A549 (cell line): Measurements from ENCODE around the gene PPP2R2C. TPM values are rescaled to one million over a fixed set of nuclear protein-coding genes. Genes with fewer than 3 reads are reported as not detected.

ENCODE experiments used
- ATAC-seq, 2 experiments: fragments of 200-7000 bp in 1 of 2; fragments of >200 bp in 1 of 2; cut with Nextera tagmentation in 1 of 2; cut with Tn5 transposase in 1 of 2; 3 replicates each; pipeline versions ENCODE4 v1.8.0 to v1.9.1; 2018 to 2020; ENCODE audit warnings: mild to moderate bottlenecking in 1 of 2, moderate library complexity in 1 of 2
- CTCF ChIA-PET: fragments of 300-600 bp; sonication (Branson Sonifier 250); formaldehyde crosslinking; extraction: SDS; loops from one replicate; lab custom pipeline; 2021; ENCODE audit warnings: antibody characterized with exemption, inconsistent platforms; lab: Yijun Ruan, JAX
- POLR2A ChIA-PET: fragments of 350-600 bp; formaldehyde crosslinking; extraction: SDS; loops from one replicate; lab custom pipeline; 2021; ENCODE audit warnings: antibody characterized with exemption, inconsistent platforms; lab: Yijun Ruan, JAX
- DNase-seq, 2 experiments: peaks; one replicate each; pipeline versions ENCODE4 v3.0.0 to v3.0.0-alpha.2; 2011 to 2016; ENCODE audit warnings: low read depth in 1 of 2, low spot score in 1 of 2
- FAIRE-seq: peaks from 2 replicates; lab custom pipeline; 2011; peaks lifted over from hg19 to GRCh38; lab: Jason Lieb, UNC
- H3K27ac ChIP-seq, 2 experiments: fragments of >200 bp; sonication (Bioruptor Twin); formaldehyde crosslinking; 3 replicates each; pipeline ENCODE4 v1.5.1; 2016 to 2017
- H3K4me1 ChIP-seq: fragments of >200 bp; sonication (Bioruptor Twin); formaldehyde crosslinking; 3 replicates; pipeline ENCODE4 v1.6.1; 2016
- H3K4me2 ChIP-seq: fragments of >200 bp; sonication (Bioruptor Twin); formaldehyde crosslinking; 3 replicates; pipeline ENCODE4 v1.6.1; 2016
- H3K4me3 ChIP-seq: fragments of >200 bp; sonication (Bioruptor Twin); formaldehyde crosslinking; 3 replicates; pipeline ENCODE4 v1.5.1; 2016
- H3K9me3 ChIP-seq: fragments of >200 bp; sonication (Bioruptor Twin); formaldehyde crosslinking; 3 replicates; pipeline ENCODE4 v1.6.1; 2016
- BHLHE40 ChIP-seq: IDR thresholded peaks from 2 replicates; pipeline ENCODE4 v1.6.1; 2012; ENCODE audit warnings: low read depth, low read length, inconsistent platforms
- CBX2 ChIP-seq: fragments of 200-600 bp; sonication (generic); IDR thresholded peaks from 2 replicates; pipeline ENCODE4 v1.6.1; 2016; ENCODE audit warnings: low read depth, mild to moderate bottlenecking, borderline replicate concordance
- CBX8 ChIP-seq: fragments of 200-600 bp; sonication (generic); IDR thresholded peaks from 2 replicates; pipeline ENCODE4 v1.6.1; 2016
- CEBPB ChIP-seq, 2 experiments: fragments of >200 bp in 1 of 2; sonication (Bioruptor Twin) in 1 of 2; formaldehyde crosslinking in 1 of 2; IDR thresholded peaks; 2 replicates each; pipeline ENCODE4 v1.6.1; 2012 to 2016
- EHF ChIP-seq: fragments of 250-450 bp; sonication (Bioruptor Pico); IDR thresholded peaks from 2 replicates; pipeline ENCODE4 v1.5.0; 2020; ENCODE audit warnings: mild to moderate bottlenecking
- EP300 ChIP-seq, 2 experiments: fragments of >200 bp; sonication (Bioruptor Twin); formaldehyde crosslinking; IDR thresholded peaks; 2 replicates in 1 of 2; 3 replicates in 1 of 2; pipeline ENCODE4 v1.6.1; 2016 to 2017
- FOSB ChIP-seq: fragments of 250-450 bp; sonication (Bioruptor Pico); IDR thresholded peaks from 2 replicates; pipeline ENCODE4 v1.5.0; 2020; ENCODE audit warnings: mild to moderate bottlenecking, moderate library complexity
- FOSL2 ChIP-seq, 2 experiments: fragments of 450-650 bp in 1 of 2; fragments of >200 bp in 1 of 2; sonication (Bioruptor Twin) in 1 of 2; formaldehyde crosslinking; IDR thresholded peaks; 2 replicates each; pipeline versions ENCODE4 v1.5.0 to v1.6.1; 2016 to 2020; ENCODE audit warnings: mild to moderate bottlenecking in 1 of 2, moderate library complexity in 1 of 2
- FOXS1 ChIP-seq: fragments of 250-450 bp; sonication (Bioruptor Pico); IDR thresholded peaks from 2 replicates; pipeline ENCODE4 v1.5.0; 2020; ENCODE audit warnings: mild to moderate bottlenecking, moderate library complexity
- GATA3 ChIP-seq: IDR thresholded peaks from 2 replicates; pipeline ENCODE4 v1.6.1; 2012; ENCODE audit warnings: borderline replicate concordance
- HEYL ChIP-seq: fragments of 250-450 bp; sonication (Bioruptor Pico); IDR thresholded peaks from 2 replicates; pipeline ENCODE4 v1.8.0; 2021; ENCODE audit warnings: mild to moderate bottlenecking, moderate library complexity
- JUN ChIP-seq, 2 experiments: fragments of >200 bp; sonication (Bioruptor Twin); formaldehyde crosslinking; IDR thresholded peaks; 2 replicates in 1 of 2; 3 replicates in 1 of 2; pipeline ENCODE4 v1.6.1; 2016 to 2017
- KDM5A ChIP-seq: fragments of 200-600 bp; sonication (generic); IDR thresholded peaks from 2 replicates; pipeline ENCODE4 v1.6.1; 2016; ENCODE audit warnings: antibody characterized with exemption, mild to moderate bottlenecking
- MAZ ChIP-seq: fragments of 150-350 bp; IDR thresholded peaks from 2 replicates; pipeline ENCODE4 v1.6.1; 2014; ENCODE audit warnings: antibody characterized with exemption, low read depth, low read length, borderline replicate concordance
- MYC ChIP-seq: IDR thresholded peaks from 2 replicates; pipeline ENCODE4 v1.6.1; 2012; ENCODE audit warnings: mild to moderate bottlenecking, inconsistent platforms, low read length, improper control_type of control experiment, borderline replicate concordance
- NPAS2 ChIP-seq: fragments of 250-450 bp; sonication (Bioruptor Pico); IDR thresholded peaks from 2 replicates; pipeline ENCODE4 v1.8.0; 2022; ENCODE audit warnings: mild to moderate bottlenecking, moderate library complexity, borderline replicate concordance
- POLR2A ChIP-seq: IDR thresholded peaks from 2 replicates; pipeline ENCODE4 v1.6.1; 2012; ENCODE audit warnings: mild to moderate bottlenecking, low read length
- RARB ChIP-seq: fragments of 250-450 bp; sonication (Bioruptor Pico); IDR thresholded peaks from 2 replicates; pipeline ENCODE4 v1.8.0; 2021; ENCODE audit warnings: mild to moderate bottlenecking, moderate library complexity
- RCOR1 ChIP-seq: fragments of 150-350 bp; IDR thresholded peaks from 2 replicates; pipeline ENCODE4 v1.6.1; 2014; ENCODE audit warnings: antibody characterized with exemption, low read length, low read depth
- RFX5 ChIP-seq: fragments of 450-650 bp; IDR thresholded peaks from 2 replicates; pipeline ENCODE4 v1.7.1; 2014; ENCODE audit warnings: antibody characterized with exemption, mild to moderate bottlenecking, moderate library complexity
- SMC3 ChIP-seq: fragments of >200 bp; sonication (Bioruptor Twin); formaldehyde crosslinking; IDR thresholded peaks from 3 replicates; pipeline ENCODE4 v1.6.1; 2018; ENCODE audit warnings: inconsistent platforms
- SREBF2 ChIP-seq: fragments of 450-650 bp; IDR thresholded peaks from 2 replicates; pipeline ENCODE4 v1.6.1; 2014; ENCODE audit warnings: mild to moderate bottlenecking, moderate library complexity
- TFCP2L1 ChIP-seq: fragments of 250-450 bp; sonication (Bioruptor Pico); IDR thresholded peaks from 2 replicates; pipeline ENCODE4 v1.5.0; 2021; ENCODE audit warnings: mild to moderate bottlenecking
- TP53 ChIP-seq: fragments of 250-450 bp; sonication (Bioruptor Pico); IDR thresholded peaks from 2 replicates; pipeline ENCODE4 v1.5.0; 2021; ENCODE audit warnings: mild to moderate bottlenecking, moderate library complexity
- ZC3H11A ChIP-seq: fragments of 450-650 bp; IDR thresholded peaks from 2 replicates; pipeline ENCODE4 v1.6.1; 2014; ENCODE audit warnings: antibody characterized with exemption, mild to moderate bottlenecking
- ZNF302 ChIP-seq: fragments of 250-450 bp; sonication (Bioruptor Pico); IDR thresholded peaks from 2 replicates; pipeline ENCODE4 v1.9.0; 2021; ENCODE audit warnings: inconsistent platforms, mild to moderate bottlenecking, moderate library complexity
- whole genome bisulfite sequencing: methylation state at CpG from one replicate; pipeline ENCODE4 v1.1.6; 2017; ENCODE audit errors: missing lambda C conversion rate; 5-methylcytosine and 5-hydroxymethylcytosine counted together
- polyA plus RNA-seq, 4 experiments: library from polyadenylated mRNA; depleted of rRNA in 3 of 4; stranded (reverse); fragments of >200 nt; fragmentation: RNase III in 1 of 4; extraction: RNeasy Plus Mini Kit Qiagen cat#74134 plus additional on column Dnase treatment in 1 of 4; gene quantifications; 2 replicates in 3 of 4; 3 replicates in 1 of 4; pipeline ENCODE4 v1.2.3, GENCODE V29; 2011 to 2017
- TF ChIP-seq, protein P1 (sequence below): IDR thresholded peaks from 2 replicates; pipeline ENCODE4 v1.6.1; 2012; ENCODE audit warnings: low read depth, borderline replicate concordance
- TF ChIP-seq, protein P2 (sequence below): fragments of 450-650 bp; IDR thresholded peaks from 2 replicates; pipeline ENCODE4 v1.6.1; 2014; ENCODE audit warnings: antibody characterized with exemption

The PPP2R2C gene
- polyA plus RNA-seq, 2 of the 4 experiments (the other 2 are of a cell fraction), result 23.9 to 29.4 TPM

DNA sequence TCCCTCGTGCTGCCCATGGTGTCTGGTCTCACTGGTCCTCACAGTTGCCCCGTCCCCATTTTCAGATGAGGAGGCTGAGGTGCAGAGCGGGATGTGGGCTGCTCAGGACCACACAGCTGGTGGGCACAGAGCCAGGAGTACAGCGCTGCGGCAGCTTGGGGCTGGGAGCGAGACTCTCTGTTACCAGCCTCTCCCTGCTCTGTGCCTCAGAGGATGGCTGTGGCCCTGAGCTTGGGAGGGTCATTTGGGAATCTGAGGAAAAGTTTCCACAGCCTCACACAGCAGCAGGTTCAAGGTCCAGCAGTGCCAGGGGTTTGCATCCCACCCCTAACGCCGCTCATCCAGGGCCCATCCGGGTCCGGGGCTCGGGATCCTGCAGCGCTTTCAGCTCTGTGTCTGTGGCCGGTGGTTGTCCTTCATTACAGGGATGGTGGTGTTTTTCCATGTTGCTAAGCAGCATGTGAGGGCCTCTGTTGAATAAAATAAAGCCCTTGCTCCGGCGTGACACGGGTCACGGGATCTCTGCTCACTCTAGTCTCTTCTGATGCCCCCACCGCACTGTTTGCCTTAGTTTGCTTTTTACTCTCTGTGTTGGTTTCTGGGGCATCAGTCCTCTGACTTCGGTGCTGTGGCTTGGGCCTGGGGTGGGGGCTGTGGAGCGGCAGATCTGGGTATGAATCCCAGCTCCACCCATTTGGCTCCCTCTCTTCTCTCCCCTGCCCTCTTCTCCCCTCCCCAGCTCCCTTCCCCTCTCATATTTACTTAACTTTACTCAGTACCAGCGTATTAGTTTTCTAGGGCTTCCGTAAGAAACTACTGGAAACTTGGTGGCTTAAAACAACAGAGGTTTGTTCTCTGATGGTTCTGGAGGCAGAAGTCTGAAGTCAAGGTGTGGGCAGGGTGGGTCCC lies 196.3 kb downstream of the PPP2R2C start:
- H3K9me3 ChIP-seq, result no peaks in the 10 kb centered on the region
- TF ChIP-seq CBX8 (no peak), SREBF2 (no peak), MYC (no peak)
- TF ChIP-seq, all 56 proteins: peak for 0
- FAIRE-seq (no peak), DNase-seq (no peak), ATAC-seq (no peak)
- Histone ChIP-seq H3K4me2 (no peak overlapping the region), H3K4me1 (peaks cover 18% of the 10 kb centered on the region), H3K4me3 (no peak overlapping the region), H3K27ac (no peak overlapping the region)
- POLR2A ChIA-PET, result no interaction called here
- WGBS, result 95% methylated on average over 20 of the region's 22 CpGs
- CTCF ChIA-PET, result interaction anchor here (0.9 to 1.9 kb wide), 2 partner anchors 25 to 54 kb away, joined by 3 to 6 read pairs; no protein-coding TSS in a partner anchor

DNA sequence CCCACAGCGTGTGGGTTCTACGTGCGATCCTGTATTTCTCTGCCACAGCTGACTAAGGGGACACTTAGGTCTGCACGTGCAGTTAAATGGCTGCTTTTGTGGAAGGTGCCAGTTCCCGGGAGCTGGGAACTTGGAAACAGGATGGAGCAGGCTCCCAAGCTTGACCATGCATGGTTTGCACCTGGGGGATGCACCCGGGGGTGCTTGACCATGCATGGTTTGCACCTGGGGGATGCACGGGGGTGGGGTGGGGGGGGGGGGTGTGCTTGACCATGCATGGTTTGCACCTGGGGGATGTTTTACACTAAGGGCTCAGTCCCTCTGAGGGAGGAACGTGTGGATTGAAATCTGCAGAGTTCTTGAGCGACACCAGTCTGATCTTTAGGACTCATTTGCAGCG lies 197.1 kb downstream of the PPP2R2C start:
- POLR2A ChIA-PET, result no interaction called here
- FAIRE-seq, result no peak
- Histone ChIP-seq H3K4me3 (no peak overlapping the region), H3K27ac (no peak overlapping the region), H3K9me3 (no peaks in the 10 kb centered on the region), H3K4me1 (peaks cover 23% of the 10 kb centered on the region), H3K4me2 (no peak overlapping the region)
- CTCF ChIA-PET, result interaction anchor here (0.9 to 1.9 kb wide), 2 partner anchors 24 to 55 kb away, joined by 3 to 6 read pairs; no protein-coding TSS in a partner anchor
- DNase-seq, result no peak
- ATAC-seq, result no peak
- TF ChIP-seq CEBPB (IDR thresholded peaks at IDR 0.05) (no peak), ZNF302 (CRISPR knock-in tag) (no peak), GATA3 (no peak), KDM5A (no peak), JUN (IDR thresholded peaks at IDR 0.05) (no peak), HEYL (no peak), NPAS2 (CRISPR knock-in tag) (no peak), FOXS1 (CRISPR knock-in tag) (no peak), RFX5 (no peak), POLR2A (no peak), CBX2 (no peak), MAZ (no peak), SREBF2 (no peak), FOSB (CRISPR knock-in tag) (no peak), BHLHE40 (no peak)
- TF ChIP-seq, protein P1, sequence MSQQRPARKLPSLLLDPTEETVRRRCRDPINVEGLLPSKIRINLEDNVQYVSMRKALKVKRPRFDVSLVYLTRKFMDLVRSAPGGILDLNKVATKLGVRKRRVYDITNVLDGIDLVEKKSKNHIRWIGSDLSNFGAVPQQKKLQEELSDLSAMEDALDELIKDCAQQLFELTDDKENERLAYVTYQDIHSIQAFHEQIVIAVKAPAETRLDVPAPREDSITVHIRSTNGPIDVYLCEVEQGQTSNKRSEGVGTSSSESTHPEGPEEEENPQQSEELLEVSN, result no peak
- TF ChIP-seq, protein P2, sequence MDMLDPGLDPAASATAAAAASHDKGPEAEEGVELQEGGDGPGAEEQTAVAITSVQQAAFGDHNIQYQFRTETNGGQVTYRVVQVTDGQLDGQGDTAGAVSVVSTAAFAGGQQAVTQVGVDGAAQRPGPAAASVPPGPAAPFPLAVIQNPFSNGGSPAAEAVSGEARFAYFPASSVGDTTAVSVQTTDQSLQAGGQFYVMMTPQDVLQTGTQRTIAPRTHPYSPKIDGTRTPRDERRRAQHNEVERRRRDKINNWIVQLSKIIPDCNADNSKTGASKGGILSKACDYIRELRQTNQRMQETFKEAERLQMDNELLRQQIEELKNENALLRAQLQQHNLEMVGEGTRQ, result no peak
- WGBS, result 93% methylated on average over 4 of the region's 10 CpGs

DNA sequence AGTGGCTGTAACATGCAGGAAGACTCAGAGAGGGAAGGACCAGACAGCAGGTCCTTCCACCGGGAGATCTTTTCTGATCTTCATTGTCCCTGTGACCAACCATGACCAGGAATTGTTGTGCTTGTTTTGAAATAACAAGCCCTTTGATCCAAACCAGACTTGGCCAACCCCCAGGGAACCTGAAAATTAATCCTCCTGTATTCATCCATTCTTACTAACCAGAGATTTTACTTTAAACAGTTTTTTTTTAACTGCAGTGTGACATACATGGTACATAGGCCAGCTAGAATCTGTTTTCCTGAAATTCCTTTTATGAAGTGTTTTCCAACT lies 198.8 kb downstream of the PPP2R2C start:
- WGBS, result 67% methylated on average over 1 of the region's 1 CpG
- Histone ChIP-seq H3K4me3 (no peak overlapping the region), H3K4me2 (peak overlapping the region; percentile 53), H3K9me3 (no peaks in the 10 kb centered on the region), H3K27ac (0 out of 6 replicates have a peak overlapping the region, but pooled peaks of 1 of the 2 experiments have one; percentile 43), H3K4me1 (peaks cover 28% of the 10 kb centered on the region)
- DNase-seq, result no peak
- ChIA-PET POLR2A (no interaction called here), CTCF (interaction anchor here (0.6 to 3.0 kb wide), 4 partner anchors 22 to 293 kb away, joined by 4 to 14 read pairs (median 6); no protein-coding TSS in a partner anchor)
- no peak for FAIRE-seq
- ATAC-seq, result no peak
- TF ChIP-seq EHF (CRISPR knock-in tag), result no peak
- TF ChIP-seq ZNF302 (CRISPR knock-in tag), result no peak
- no peak for TF ChIP-seq GATA3
- TF ChIP-seq SMC3, result no peak
- TF ChIP-seq ZC3H11A, result no peak
- no peak for TF ChIP-seq NPAS2 (CRISPR knock-in tag)
- TF ChIP-seq TP53 (CRISPR knock-in tag), result no peak
- no peak for TF ChIP-seq RARB (CRISPR knock-in tag)
- no peak for TF ChIP-seq FOSB (CRISPR knock-in tag)
- no peak for TF ChIP-seq BHLHE40
- TF ChIP-seq MYC, result no peak
- no peak for TF ChIP-seq TFCP2L1 (CRISPR knock-in tag)
- TF ChIP-seq HEYL, result no peak
- TF ChIP-seq FOSL2 (IDR thresholded peaks at IDR 0.05), result no peak
- no peak for TF ChIP-seq FOSL2 (CRISPR knock-in tag; IDR thresholded peaks at IDR 0.05)
- no peak for TF ChIP-seq RCOR1
- no peak for TF ChIP-seq CEBPB (IDR thresholded peaks at IDR 0.05)
- no peak for TF ChIP-seq RFX5
- no peak for TF ChIP-seq EP300 (IDR thresholded peaks at IDR 0.05)
- no peak for TF ChIP-seq CBX8
- TF ChIP-seq, protein P2, result no peak
